ENCODE data around the gene CIDEA.

Gene CIDEA

DNA sequence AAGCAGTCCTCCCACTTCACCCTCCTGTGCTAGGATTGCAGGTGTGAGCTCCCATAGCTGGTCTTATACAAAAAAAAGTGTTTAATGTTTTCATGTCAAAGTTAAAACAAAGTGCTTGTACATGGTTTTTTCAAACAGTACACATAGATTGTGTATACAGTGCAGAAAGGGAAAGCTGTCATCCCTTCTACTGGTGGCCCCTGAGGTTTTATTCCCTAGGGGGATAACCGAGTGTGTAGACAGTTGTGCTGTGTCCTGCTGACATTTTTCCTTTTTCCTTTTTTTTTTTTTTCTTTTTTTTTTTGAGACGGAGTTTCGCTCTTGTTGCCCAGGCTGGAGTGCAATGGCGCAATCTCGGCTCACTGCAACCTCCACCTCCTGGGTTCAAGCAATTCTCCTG lies 64.7 kb downstream of the CIDEA start:
- DNase-seq (ENCODE audit: low spot score): no peak

DNA sequence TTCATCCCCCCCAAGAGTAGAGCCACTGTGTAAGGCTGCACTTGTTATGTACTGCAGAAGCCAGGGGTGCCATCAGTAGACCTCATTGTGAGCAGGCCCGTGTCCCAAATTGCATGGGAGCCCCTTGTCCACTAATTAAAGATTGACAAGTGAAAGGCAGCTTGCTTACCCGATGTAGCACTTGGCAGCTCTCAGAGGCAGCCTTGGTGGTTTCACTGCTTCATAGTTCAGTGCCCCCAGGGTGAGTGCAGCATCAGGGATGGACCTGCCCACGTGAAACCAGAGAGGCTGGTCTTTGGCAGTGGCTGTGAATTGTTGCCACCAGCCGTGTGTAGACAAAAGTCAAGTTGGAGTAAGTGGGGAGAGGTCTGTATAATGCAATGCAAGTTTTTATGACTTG lies 67.2 kb downstream of the CIDEA start:
- no peak for DNase-seq (ENCODE audit: low spot score)

DNA sequence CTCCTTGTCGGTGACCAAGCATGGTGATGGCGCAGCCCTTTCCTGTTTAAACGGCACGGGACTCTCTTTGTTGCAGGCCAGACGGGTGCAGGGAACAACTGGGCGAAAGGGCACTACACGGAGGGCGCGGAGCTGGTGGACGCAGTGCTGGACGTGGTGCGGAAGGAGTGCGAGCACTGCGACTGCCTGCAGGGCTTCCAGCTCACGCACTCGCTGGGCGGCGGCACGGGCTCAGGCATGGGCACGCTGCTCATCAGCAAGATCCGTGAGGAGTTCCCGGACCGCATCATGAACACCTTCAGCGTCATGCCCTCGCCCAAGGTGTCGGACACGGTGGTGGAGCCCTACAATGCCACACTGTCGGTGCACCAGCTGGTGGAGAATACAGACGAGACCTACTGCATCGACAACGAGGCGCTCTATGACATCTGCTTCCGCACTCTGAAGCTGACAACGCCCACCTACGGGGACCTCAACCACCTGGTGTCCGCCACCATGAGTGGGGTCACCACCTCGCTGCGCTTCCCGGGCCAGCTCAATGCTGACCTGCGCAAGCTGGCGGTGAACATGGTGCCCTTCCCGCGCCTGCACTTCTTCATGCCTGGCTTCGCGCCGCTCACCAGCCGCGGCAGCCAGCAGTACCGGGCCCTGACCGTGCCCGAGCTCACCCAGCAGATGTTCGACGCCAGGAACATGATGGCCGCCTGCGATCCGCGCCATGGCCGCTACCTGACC lies 71.0 kb downstream of the CIDEA start:
- DNase-seq (ENCODE audit: low spot score): no peak

DNA sequence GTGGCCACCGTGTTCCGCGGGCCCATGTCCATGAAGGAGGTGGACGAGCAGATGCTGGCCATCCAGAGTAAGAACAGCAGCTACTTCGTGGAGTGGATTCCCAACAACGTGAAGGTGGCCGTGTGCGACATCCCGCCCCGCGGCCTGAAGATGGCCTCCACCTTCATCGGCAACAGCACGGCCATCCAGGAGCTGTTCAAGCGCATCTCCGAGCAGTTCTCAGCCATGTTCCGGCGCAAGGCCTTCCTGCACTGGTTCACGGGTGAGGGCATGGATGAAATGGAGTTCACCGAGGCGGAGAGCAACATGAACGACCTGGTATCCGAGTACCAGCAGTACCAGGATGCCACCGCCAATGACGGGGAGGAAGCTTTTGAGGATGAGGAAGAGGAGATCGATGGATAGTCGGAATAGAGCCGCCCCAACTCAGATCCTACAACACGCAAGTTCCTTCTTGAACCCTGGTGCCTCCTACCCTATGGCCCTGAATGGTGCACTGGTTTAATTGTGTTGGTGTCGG lies 71.6 kb downstream of the CIDEA start:
- no peak for DNase-seq (ENCODE audit: low spot score)

DNA sequence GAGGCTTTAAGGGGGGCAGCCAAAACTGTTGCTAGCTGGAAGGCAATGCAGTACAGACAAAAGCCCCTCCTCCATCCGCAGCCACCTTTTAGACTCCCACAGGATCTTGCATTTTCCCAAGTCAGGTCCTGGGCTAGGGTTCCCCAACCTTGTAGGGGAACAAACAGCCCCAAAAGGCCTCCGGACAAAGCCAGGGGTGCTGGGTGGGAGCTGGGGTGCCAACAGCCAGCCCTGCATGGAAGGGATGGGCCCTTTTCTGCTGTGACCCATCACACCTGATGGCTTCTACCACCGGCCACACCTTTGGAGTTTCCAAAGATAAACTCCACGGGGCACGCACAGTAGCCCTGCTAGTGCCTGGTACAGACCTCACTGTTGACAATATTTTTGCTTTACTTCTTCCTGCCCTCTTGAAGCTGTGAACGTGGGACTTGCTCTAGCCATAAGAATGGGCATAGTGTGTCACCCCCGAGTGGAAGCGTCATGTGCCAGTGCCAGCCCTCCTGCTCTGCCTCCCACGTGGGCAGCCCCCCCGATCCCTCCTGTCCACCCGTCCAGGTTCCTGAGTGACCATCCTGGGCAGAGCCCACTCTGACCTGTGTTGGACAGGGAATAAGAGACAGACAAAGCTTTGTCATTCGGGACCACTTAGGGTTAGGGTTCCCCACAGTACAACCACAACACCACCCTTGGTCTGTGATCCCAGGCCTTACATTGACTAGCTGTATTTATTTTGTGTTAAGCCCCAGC lies 72.7 kb downstream of the CIDEA start:
- no peak for DNase-seq (ENCODE audit: low spot score)

All from hematopoietic multipotent progenitor cell treated with erythropoietin and hydrocortisone succinate and interleukin-3 and kit ligand, for 15 days (in vitro differentiated cells).